GM12801 (cell line): ENCODE data around the gene TMEM218.

Source experiments
- TF ChIP-seq, protein P1 (sequence below): IDR thresholded peaks from one replicate; pipeline ENCODE4 v1.5.1; 2011; ENCODE audit warnings: control low read depth; ENCODE audit not compliant: insufficient read length; ENCODE audit errors: extremely low read depth

Gene TMEM218

GRCh38 chr11:125069008-125069407 is 42.4 kb downstream of the TMEM218 start:
- TF ChIP-seq, protein P1, sequence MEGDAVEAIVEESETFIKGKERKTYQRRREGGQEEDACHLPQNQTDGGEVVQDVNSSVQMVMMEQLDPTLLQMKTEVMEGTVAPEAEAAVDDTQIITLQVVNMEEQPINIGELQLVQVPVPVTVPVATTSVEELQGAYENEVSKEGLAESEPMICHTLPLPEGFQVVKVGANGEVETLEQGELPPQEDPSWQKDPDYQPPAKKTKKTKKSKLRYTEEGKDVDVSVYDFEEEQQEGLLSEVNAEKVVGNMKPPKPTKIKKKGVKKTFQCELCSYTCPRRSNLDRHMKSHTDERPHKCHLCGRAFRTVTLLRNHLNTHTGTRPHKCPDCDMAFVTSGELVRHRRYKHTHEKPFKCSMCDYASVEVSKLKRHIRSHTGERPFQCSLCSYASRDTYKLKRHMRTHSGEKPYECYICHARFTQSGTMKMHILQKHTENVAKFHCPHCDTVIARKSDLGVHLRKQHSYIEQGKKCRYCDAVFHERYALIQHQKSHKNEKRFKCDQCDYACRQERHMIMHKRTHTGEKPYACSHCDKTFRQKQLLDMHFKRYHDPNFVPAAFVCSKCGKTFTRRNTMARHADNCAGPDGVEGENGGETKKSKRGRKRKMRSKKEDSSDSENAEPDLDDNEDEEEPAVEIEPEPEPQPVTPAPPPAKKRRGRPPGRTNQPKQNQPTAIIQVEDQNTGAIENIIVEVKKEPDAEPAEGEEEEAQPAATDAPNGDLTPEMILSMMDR = no peak

DNA sequence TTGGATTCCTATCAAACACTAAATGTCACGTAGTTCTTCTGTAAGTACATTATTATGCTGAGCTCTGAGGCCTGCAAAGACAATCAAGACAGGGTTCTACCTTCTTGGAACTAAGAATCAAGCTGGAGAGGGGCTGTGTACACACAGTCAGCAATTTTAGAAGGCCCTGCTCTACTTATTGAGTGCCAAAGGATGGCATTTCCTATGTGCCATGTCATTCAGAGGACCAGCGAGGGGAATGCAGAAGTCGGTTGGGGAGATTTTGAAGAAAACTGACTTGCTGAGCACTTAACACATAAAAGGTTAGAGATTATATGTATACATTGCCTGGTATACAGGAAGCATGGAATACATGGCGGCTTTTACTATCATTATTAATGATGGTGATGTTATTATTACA is 43.1 kb downstream of the TMEM218 start:
- TF ChIP-seq, protein P1 = no peak

- TF ChIP-seq, protein P1 = no peak
Observed at GRCh38 chr11:125064070-125064469, 47.4 kb downstream of the TMEM218 start.

GRCh38 chr11:125063429-125064043 is 47.9 kb downstream of the TMEM218 start:
- TF ChIP-seq, protein P1 = no peak

- TF ChIP-seq, protein P1 = no peak
Observed at GRCh38 chr11:125062931-125063428, 48.4 kb downstream of the TMEM218 start, which contains the start of gene SLC37A2. SLC37A2 (plus strand) TSS chr11:125063305; CDS start chr11:125063368, 63 bp downstream.

DNA sequence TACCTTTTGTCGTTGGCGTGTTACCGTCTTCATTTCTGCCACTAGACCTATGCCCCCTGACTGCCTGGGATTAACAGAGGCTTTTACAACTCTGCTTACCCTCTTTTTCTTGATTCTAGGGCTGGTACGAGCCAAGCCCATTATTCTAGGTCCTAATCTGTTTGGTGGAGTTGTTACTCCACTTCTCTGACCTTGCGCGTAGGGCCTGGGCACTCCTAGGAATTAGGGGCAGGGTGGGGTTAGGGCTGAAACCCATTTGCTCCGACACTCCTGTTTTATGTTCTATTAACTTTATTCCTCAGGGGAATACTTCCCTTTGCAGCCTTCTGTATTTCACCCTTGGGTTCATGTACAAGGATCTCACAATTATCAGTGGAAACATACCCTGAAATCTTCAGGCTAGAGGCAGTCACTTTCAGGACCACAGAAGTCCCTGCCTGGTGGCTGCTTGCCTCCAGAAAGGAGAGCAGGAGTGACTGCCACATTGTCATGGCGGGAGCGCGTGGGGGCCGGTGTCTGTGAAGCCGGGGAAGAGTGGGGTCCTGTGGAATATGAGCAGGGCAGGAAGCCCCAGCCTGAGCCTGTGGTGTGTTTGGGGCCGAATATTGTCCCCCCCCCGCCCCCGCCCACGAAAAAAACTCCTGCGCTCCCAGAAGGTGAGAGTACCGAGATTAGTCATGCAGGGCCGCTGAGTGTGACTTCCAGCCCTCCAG is 49.1 kb downstream of the TMEM218 start:
- TF ChIP-seq, protein P1 = no peak

- TF ChIP-seq, protein P1 = no peak
Observed at GRCh38 chr11:125061281-125061680, 50.1 kb downstream of the TMEM218 start.
